RWPE1 (cell line): Measurements from ENCODE around the gene UQCRC2.

Source experiments
- CTCF ChIA-PET: fragments of 350-600 bp; sonication (Branson Sonifier 250); formaldehyde crosslinking; extraction: SDS; loops from one replicate; lab custom pipeline; 2021; lab: Yijun Ruan, JAX
- POLR2A ChIA-PET: fragments of 400-600 bp; formaldehyde crosslinking; extraction: SDS; loops from one replicate; lab custom pipeline; 2020; ENCODE audit warnings: antibody characterized with exemption; ENCODE audit not compliant: low non-redundant PET; lab: Yijun Ruan, JAX
- DNase-seq: peaks from one replicate; pipeline ENCODE4 v3.0.0; 2012; ENCODE audit warnings: low spot score
- H3K27ac ChIP-seq: fragments of 450-650 bp; 2 replicates; pipeline ENCODE4 v1.5.1; 2017
- CTCF ChIP-seq: fragments of 450-650 bp; conservative IDR thresholded peaks from 2 replicates; pipeline ENCODE4 v1.5.1; 2017; ENCODE audit warnings: low read depth, mild to moderate bottlenecking

The UQCRC2 gene

GRCh38 chr16:22027633-22028032, 74.5 kb downstream of the UQCRC2 start:
- ChIA-PET POLR2A (no interaction called here), CTCF (no interaction called here)
- no peak for DNase-seq
- TF ChIP-seq CTCF = no peak
- H3K27ac ChIP-seq = no peak overlapping the region

GRCh38 chr16:22029632-22030031, 76.5 kb downstream of the UQCRC2 start:
- TF ChIP-seq CTCF = no peak
- ChIA-PET CTCF (no interaction called here), POLR2A (no interaction called here)
- DNase-seq = no peak
- H3K27ac ChIP-seq = no peak overlapping the region

- ChIA-PET POLR2A (no interaction called here), CTCF (no interaction called here)
- no peak overlapping the region for H3K27ac ChIP-seq
- TF ChIP-seq CTCF = no peak
- DNase-seq = no peak
Measured at GRCh38 chr16:22030087-22030812, 77.1 kb downstream of the UQCRC2 start.

- no peak for TF ChIP-seq CTCF
- CTCF ChIA-PET = interaction anchor here (1.0 kb wide), 1 partner anchor 46 kb away, joined by 5 read pairs; no protein-coding TSS in a partner anchor
- POLR2A ChIA-PET = no interaction called here
- no peak overlapping the region for H3K27ac ChIP-seq
- DNase-seq = no peak
Measured at GRCh38 chr16:22031483-22032083, 78.4 kb downstream of the UQCRC2 start.
